H1 (cell line): Measurements from ENCODE around the gene SBF1. TPM values are rescaled to one million over a fixed set of nuclear protein-coding genes. Genes with fewer than 3 reads are reported as not detected.

ENCODE experiments used
- USF2 ChIP-seq: IDR thresholded peaks from 2 replicates; pipeline ENCODE4 v1.6.1; 2011; ENCODE audit warnings: low read length, improper control_type of control experiment
- polyA plus RNA-seq, 7 experiments: library from polyadenylated mRNA; depleted of rRNA in 3 of 7; stranded (reverse) in 5 of 7; unstranded in 2 of 7; fragments of >200 nt in 5 of 7; fragments of 200-250 nt in 2 of 7; gene quantifications; 1 replicate in 5 of 7; 2 replicates in 1 of 7; 4 replicates in 1 of 7; pipeline versions ENCODE4 v1.2.1 to v1.2.3, GENCODE V29; 2011 to 2013; ENCODE audit warnings: missing spikeins in 2 of 7, mixed read lengths in 2 of 7
- total RNA-seq: library from RNA; stranded (reverse); fragmentation: NEBNext Ultra II Directional; extraction: Animal tissue kit (Norgen Biotek cat#: 25700); gene quantifications from 2 replicates; pipeline ENCODE4 v1.2.1, GENCODE V29; 2021

The SBF1 gene
- total and polyA plus RNA-seq, 2 of the 8 experiments (the other 6 are each of a cell fraction or from before 2014, with no cell fraction given), result 29.1 to 71.5 TPM

DNA sequence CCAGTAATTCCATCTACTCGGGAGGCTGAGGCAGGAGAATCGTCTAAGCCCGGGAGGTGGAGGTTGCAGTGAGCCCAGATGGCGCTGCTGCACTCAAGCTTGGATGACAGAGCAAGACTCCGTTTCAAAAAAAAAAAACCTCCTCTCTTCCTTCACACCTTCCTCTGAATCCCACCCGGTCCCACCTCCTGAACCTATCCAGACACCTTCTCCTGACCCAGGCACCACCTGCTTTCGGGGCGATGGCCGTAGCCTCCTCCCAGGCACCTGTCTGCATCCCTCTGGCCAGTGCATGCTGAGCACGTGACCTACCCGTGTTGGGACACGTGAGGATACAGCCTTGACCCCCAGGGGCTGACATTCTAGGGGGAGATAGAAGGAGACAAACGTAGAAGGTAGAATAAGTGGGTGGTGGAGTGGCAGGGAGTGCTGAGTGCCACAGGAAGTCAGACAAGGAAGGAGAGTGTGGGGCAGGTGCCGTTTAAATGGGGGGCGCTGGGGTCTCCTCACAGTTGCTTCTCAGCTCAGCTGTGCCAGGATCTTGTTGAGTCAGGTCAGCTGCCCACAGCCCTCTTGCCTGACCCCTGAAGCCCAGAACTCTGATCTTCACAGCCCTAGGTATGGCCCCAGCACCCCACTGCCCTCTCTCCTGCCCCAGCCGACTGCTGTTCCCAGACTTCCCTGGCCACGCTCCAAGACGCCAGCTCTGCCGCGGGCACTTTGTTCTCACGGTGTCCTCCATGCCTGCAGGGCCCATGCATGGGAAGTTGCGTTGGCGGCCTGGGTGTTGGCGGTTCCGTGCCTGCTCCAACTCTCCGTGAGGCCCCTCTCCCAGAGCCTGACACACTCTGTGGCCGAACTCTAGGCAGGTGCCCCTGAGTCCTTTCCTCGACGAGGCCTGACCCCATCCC lies 10.6 kb upstream of the SBF1 start (continued):
- no peak for TF ChIP-seq USF2
